GM20000 (cell line): ENCODE results near the gene KCNQ1.

Experiments
- DNase-seq: peaks from one replicate; pipeline ENCODE4 v3.0.0; 2012; ENCODE audit warnings: low spot score
- CTCF ChIP-seq: IDR thresholded peaks from 2 replicates; pipeline ENCODE4 v1.5.1; 2012; ENCODE audit warnings: mild to moderate bottlenecking, control low read depth; ENCODE audit errors: extremely low read depth, missing control alignments

Gene KCNQ1

GRCh38 chr11:2885678-2886081 lies 440.9 kb downstream of the KCNQ1 start, which contains the start of gene CDKN1C:
Gene CDKN1C, minus strand, starts transcription at chr11:2885775. Its CDS starts 319 bp downstream, at chr11:2885456.
- no peak for TF ChIP-seq CTCF
- DNase-seq, result peak; percentile 98

- no peak for DNase-seq
- TF ChIP-seq CTCF, result no peak
Observed at GRCh38 chr11:2886191-2886894, 441.5 kb downstream of the KCNQ1 start.

GRCh38 chr11:2886936-2887335 lies 442.1 kb downstream of the KCNQ1 start:
- no peak for DNase-seq
- TF ChIP-seq CTCF, result no peak

DNA sequence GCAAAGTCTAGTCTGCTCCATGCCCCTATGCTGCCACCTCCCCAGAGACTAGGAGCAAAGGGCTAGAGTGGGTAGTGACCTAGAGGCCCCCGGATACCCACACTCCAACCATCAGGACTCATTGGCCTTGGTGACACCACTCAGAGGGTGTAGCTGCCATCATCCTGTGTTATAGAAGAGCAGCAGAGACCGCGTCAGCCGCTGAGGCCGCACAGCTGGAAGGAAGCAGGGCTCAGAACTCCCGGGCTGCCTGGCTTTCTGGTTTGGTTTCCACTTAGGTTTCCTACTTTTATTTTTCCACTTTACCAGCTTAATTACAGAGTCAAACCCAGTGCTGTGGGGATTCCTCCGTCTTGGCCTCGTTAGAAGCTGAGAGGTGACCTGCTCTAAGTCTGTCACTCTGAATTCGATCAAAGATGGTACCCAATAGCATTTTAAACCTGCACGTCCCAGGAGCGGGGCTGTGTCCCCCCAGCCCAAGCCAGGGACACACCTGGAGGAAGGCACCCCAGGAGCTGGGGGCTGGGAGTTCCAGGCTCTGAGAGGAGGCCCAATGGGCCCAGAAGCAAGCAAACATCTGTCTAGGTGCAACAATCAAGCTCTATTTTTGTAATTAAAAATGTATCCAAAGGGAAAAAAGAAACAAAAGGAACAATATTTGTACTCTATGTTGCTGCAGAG lies 442.8 kb downstream of the KCNQ1 start:
- no peak for DNase-seq
- no peak for TF ChIP-seq CTCF

GRCh38 chr11:2888266-2888968 lies 443.6 kb downstream of the KCNQ1 start:
- peak; percentile 99 for TF ChIP-seq CTCF
- peak; percentile 88 for DNase-seq

- DNase-seq, result no peak
- TF ChIP-seq CTCF, result no peak
Observed at GRCh38 chr11:2889362-2890273, 444.8 kb downstream of the KCNQ1 start.
